Esophagus squamous epithelium (tissue), 4 donors: ENCODE measurements around the gene PRKCZ.

Experiments used
- CTCF ChIP-seq, 6 experiments: fragments of 450-650 bp in 4 of 6; fragments of 200-600 bp in 2 of 6; sonication (generic) in 2 of 6; IDR thresholded peaks; one replicate each; pipeline ENCODE4 v1.5.1; 2016 to 2019; ENCODE audit warnings: antibody characterized with exemption in 6 of 6, mild to moderate bottlenecking in 4 of 6, moderate library complexity in 4 of 6
- POLR2A ChIP-seq, 4 donors: fragments of 450-650 bp; IDR thresholded peaks; one replicate each; pipeline ENCODE4 v1.6.1; 2017; ENCODE audit warnings: antibody characterized with exemption in 4 of 4, mild to moderate bottlenecking in 4 of 4, moderate library complexity in 3 of 4

- TF ChIP-seq CTCF (IDR thresholded peaks at IDR 0.05) (no peak), POLR2A (IDR thresholded peaks at IDR 0.05) (no peak)
These were observed 77.3 kb downstream of the PRKCZ start for GRCh38 chr1:2127187-2128145.
